Endothelial cell (in vitro differentiated cells): Measurements from ENCODE around the gene UVRAG. TPM values are rescaled to one million over a fixed set of nuclear protein-coding genes. Genes with fewer than 3 reads are reported as not detected.

ENCODE experiments used
- DNase-seq: peaks from one replicate; pipeline ENCODE4 v3.0.0; 2021; ENCODE audit warnings: low spot score
- H3K27ac Mint-ChIP-seq: one replicate; pipeline ENCODE4 v1.8.0; 2021; ENCODE audit warnings: mixed read lengths, inconsistent platforms; ENCODE audit not compliant: unreplicated experiment
- H3K27me3 Mint-ChIP-seq: one replicate; pipeline ENCODE4 v1.8.0; 2021; ENCODE audit warnings: mild to moderate bottlenecking, moderate library complexity, mixed read lengths, inconsistent platforms; ENCODE audit not compliant: unreplicated experiment
- H3K36me3 Mint-ChIP-seq: one replicate; pipeline ENCODE4 v1.8.0; 2021; ENCODE audit warnings: mild to moderate bottlenecking, low read depth, mixed read lengths, inconsistent platforms; ENCODE audit not compliant: unreplicated experiment
- H3K4me1 Mint-ChIP-seq: one replicate; pipeline ENCODE4 v1.8.0; 2021; ENCODE audit warnings: mild to moderate bottlenecking, mixed read lengths, inconsistent platforms; ENCODE audit not compliant: unreplicated experiment
- H3K4me3 Mint-ChIP-seq: one replicate; pipeline ENCODE4 v1.8.0; 2021; ENCODE audit warnings: mild to moderate bottlenecking, mixed read lengths, inconsistent platforms; ENCODE audit not compliant: unreplicated experiment
- H3K9me3 Mint-ChIP-seq: one replicate; pipeline ENCODE4 v1.8.0; 2021; ENCODE audit warnings: mixed read lengths, inconsistent platforms; ENCODE audit not compliant: unreplicated experiment
- CTCF ChIP-seq: fragments of 200-600 bp; sonication (generic); IDR thresholded peaks from one replicate; pipeline ENCODE4 v1.5.0; 2021; ENCODE audit warnings: antibody characterized with exemption; ENCODE audit not compliant: unreplicated experiment
- total RNA-seq: library from RNA; stranded (reverse); fragmentation: NEBNext Ultra II Directional; extraction: Animal tissue kit (Norgen Biotek cat#: 25700); gene quantifications from one replicate; pipeline ENCODE4 v1.2.1, GENCODE V29; 2021; ENCODE audit not compliant: unreplicated experiment

The UVRAG gene
- total RNA-seq, 1 donor from 2014 or later, result 25.0 TPM

- Mint-ChIP-seq H3K4me1 (peaks cover 5% of the 10 kb centered on the region), H3K4me3 (no peak overlapping the region), H3K27me3 (no peaks in the 10 kb centered on the region), H3K36me3 (no peaks in the 10 kb centered on the region), H3K9me3 (no peaks in the 10 kb centered on the region), H3K27ac (no peak overlapping the region)
- DNase-seq, result no peak
- no peak for TF ChIP-seq CTCF
Observed at GRCh38 chr11:75945446-75945845, 130.4 kb downstream of the UVRAG start.

DNA sequence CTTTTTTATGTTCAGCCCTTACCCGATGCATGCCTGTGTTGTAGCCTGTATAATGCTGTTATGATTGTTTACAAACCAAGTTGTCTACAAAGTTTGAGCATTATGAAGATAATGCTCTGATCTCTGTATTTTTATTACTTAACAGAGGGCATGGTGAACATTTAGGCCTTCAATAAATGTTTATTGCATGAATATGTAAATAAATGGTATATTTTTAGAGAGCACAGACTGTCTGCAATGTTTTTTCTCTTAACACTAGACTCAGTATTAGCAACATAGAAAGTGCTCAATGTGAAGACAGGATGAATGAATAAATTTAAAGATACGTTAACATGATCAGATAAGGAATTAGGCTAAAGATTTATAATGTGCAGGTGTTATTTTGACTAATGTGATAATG is 130.9 kb downstream of the UVRAG start:
- Mint-ChIP-seq H3K4me3 (no peak overlapping the region), H3K36me3 (no peaks in the 10 kb centered on the region), H3K9me3 (no peaks in the 10 kb centered on the region), H3K4me1 (peaks cover 5% of the 10 kb centered on the region), H3K27me3 (no peaks in the 10 kb centered on the region), H3K27ac (no peak overlapping the region)
- DNase-seq, result no peak
- no peak for TF ChIP-seq CTCF

DNA sequence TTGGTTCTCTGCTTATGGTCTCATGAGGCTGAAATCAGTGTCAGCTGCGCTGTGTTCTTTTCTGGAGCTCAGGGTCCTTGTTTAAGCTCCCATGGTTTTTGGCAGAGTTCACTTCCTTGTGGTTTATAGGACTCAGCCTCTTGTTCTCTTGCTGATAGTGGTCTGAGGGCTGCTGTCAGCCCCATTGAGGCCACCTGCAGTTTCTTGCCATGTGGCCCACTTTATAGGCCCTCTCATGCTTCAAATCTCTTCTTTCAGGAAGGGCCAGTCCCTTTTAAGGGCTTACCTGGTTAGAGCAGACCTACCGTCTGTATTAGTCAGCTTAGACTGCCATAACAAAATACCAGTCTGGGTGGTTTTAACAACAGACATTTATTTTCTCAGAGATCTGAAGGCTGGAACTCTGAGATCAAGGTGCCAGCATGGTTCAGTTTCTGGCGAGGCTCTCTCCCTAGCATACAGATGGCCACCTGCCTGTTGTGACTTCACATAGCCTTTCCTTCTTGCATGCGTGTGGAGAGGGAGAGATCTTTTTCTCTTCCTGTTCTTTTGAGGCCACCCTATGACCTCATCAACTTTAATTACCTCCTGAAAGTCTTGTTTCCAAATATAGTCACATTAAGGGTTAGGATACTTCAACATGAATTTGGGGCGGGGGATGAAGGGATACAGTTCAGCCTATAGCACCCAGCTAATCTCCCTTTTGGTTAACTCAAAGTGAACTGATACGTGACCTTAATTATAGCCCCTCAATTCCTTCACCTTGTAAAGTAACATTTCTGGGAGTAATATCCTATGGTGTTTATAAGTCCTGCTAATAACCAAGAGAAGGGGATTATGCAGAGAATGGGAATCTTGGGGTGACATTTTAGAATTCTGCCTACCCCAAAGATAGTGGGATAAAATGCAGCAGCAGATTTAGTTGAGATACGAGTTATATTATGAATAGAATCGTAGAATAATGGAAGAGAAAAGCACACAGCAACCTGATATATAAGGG is 131.8 kb downstream of the UVRAG start:
- Mint-ChIP-seq H3K4me1 (peaks cover 4% of the 10 kb centered on the region), H3K4me3 (no peak overlapping the region), H3K27ac (no peak overlapping the region), H3K27me3 (no peaks in the 10 kb centered on the region), H3K9me3 (no peaks in the 10 kb centered on the region), H3K36me3 (no peaks in the 10 kb centered on the region)
- TF ChIP-seq CTCF, result no peak
- no peak for DNase-seq

GRCh38 chr11:75949023-75949672 is 134.1 kb downstream of the UVRAG start:
- Mint-ChIP-seq H3K9me3 (no peaks in the 10 kb centered on the region), H3K27ac (no peak overlapping the region), H3K4me1 (peaks cover 6% of the 10 kb centered on the region), H3K36me3 (no peaks in the 10 kb centered on the region), H3K27me3 (no peaks in the 10 kb centered on the region), H3K4me3 (no peak overlapping the region)
- DNase-seq, result no peak
- no peak for TF ChIP-seq CTCF

DNA sequence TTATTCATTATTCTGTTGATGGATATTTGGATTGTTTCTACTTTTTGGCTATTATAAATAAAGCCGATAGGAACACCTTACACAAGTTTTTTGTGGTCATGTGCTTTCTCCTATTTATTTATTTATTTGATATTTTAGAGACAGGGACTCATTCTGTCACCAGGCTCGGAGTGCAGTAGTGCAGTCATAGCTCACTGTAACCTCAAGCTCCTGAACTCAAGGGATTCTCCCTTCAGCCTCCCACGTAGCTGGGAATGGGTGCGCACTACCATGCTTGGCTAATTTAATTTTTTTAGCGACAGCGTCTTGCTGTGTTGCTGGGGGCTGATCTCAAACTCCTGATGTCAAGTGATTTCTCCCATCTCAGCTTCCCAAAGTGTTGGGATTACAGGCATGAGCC is 135.1 kb downstream of the UVRAG start:
- no peak overlapping the region for H3K4me3 Mint-ChIP-seq
- no peaks in the 10 kb centered on the region for H3K27me3 Mint-ChIP-seq
- H3K27ac Mint-ChIP-seq, result no peak overlapping the region
- DNase-seq, result no peak
- no peaks in the 10 kb centered on the region for H3K36me3 Mint-ChIP-seq
- TF ChIP-seq CTCF, result no peak
- H3K9me3 Mint-ChIP-seq, result no peaks in the 10 kb centered on the region
- H3K4me1 Mint-ChIP-seq, result peaks cover 6% of the 10 kb centered on the region
